Smooth muscle cell (in vitro differentiated cells): Measurements from ENCODE around the gene CLASRP. TPM values are rescaled to one million over a fixed set of nuclear protein-coding genes. Genes with fewer than 3 reads are reported as not detected.

ENCODE experiments used
- DNase-seq: peaks from one replicate; lab custom pipeline; 2025; ENCODE audit not compliant: unreplicated experiment; lab: John Stamatoyannopoulos, UW
- H2AFZ ChIP-seq: fragments of 200-600 bp; sonication (generic); 2 replicates; pipeline ENCODE4 v1.6.0; 2016; ENCODE audit warnings: antibody characterized with exemption, low read depth, mild to moderate bottlenecking
- H3F3A ChIP-seq: fragments of 200-600 bp; sonication (generic); 2 replicates; pipeline ENCODE4 v1.6.0; 2017; ENCODE audit warnings: antibody characterized with exemption, low read depth
- H3K27ac ChIP-seq: fragments of 200-600 bp; sonication (generic); 2 replicates; pipeline ENCODE4 v1.5.1; 2016; ENCODE audit warnings: low read depth, mild to moderate bottlenecking
- H3K27me3 ChIP-seq: fragments of 200-600 bp; sonication (generic); 2 replicates; pipeline ENCODE4 v1.6.1; 2016; ENCODE audit warnings: low read depth, mild to moderate bottlenecking
- H3K36me3 ChIP-seq: fragments of 200-600 bp; sonication (generic); 2 replicates; pipeline ENCODE4 v1.5.1; 2016; ENCODE audit warnings: low read depth
- H3K4me1 ChIP-seq: fragments of 200-600 bp; sonication (generic); 2 replicates; pipeline ENCODE4 v1.5.1; 2016; ENCODE audit warnings: low read depth
- H3K4me2 ChIP-seq: fragments of 200-600 bp; sonication (generic); 2 replicates; pipeline ENCODE4 v1.6.0; 2016; ENCODE audit warnings: mild to moderate bottlenecking
- H3K4me3 ChIP-seq: fragments of 200-600 bp; sonication (generic); 2 replicates; pipeline ENCODE4 v1.5.1; 2016; ENCODE audit warnings: mild to moderate bottlenecking
- H3K79me2 ChIP-seq: fragments of 200-600 bp; sonication (generic); 2 replicates; pipeline ENCODE4 v1.6.0; 2016; ENCODE audit warnings: low read depth, mild to moderate bottlenecking
- H3K9ac ChIP-seq: fragments of 200-600 bp; sonication (generic); 2 replicates; pipeline ENCODE4 v1.6.0; 2016; ENCODE audit warnings: low read depth
- H3K9me3 ChIP-seq: fragments of 200-600 bp; sonication (generic); replicated peaks from 2 replicates; pipeline ENCODE4 v1.5.1; 2016; ENCODE audit warnings: low read depth
- H4K20me1 ChIP-seq: fragments of 200-600 bp; sonication (generic); 2 replicates; pipeline ENCODE4 v1.6.0; 2016; ENCODE audit warnings: low read depth
- CTCF ChIP-seq: fragments of 200-600 bp; sonication (generic); IDR thresholded peaks from 2 replicates; pipeline ENCODE4 v1.5.1; 2017; ENCODE audit warnings: borderline replicate concordance, mild to moderate bottlenecking, antibody characterized with exemption; ENCODE audit not compliant: insufficient read depth, poor library complexity, severe bottlenecking
- WGBS: methylation state at CpG from one replicate; pipeline ENCODE4 v1.1.7; 2016; ENCODE audit warnings: low lambda C conversion rate; 5-methylcytosine and 5-hydroxymethylcytosine counted together
- polyA plus RNA-seq: library from polyadenylated mRNA; unstranded; fragments of >200 nt; fragmentation: Nextera tagmentation; extraction: Ambion mirVana; gene quantifications from 2 replicates; pipeline ENCODE4 v1.2.1, GENCODE V29; 2016
- total RNA-seq: library from RNA; depleted of rRNA; stranded (reverse); fragments of >200 nt; gene quantifications from 2 replicates; pipeline ENCODE4 v1.2.3, GENCODE V29; 2014

The CLASRP gene
- total and polyA plus RNA-seq, 2 experiments from 2014 or later: 24.3 to 34.6 TPM

- H3K27me3 ChIP-seq: no peaks in the 10 kb centered on the region
- 83% methylated on average over 9 of the region's 9 CpGs for WGBS
- no peak overlapping the region for H3K9ac ChIP-seq
- H3F3A ChIP-seq: no peaks in the 10 kb centered on the region
- H3K9me3 ChIP-seq: no peaks in the 10 kb centered on the region
- TF ChIP-seq CTCF: no peak
- H3K4me3 ChIP-seq: no peak overlapping the region
- H3K4me2 ChIP-seq: no peak overlapping the region
- H3K36me3 ChIP-seq: no peaks in the 10 kb centered on the region
- H3K79me2 ChIP-seq: peaks cover 70% of the 10 kb centered on the region
- DNase-seq: no peak
- peaks cover 6% of the 10 kb centered on the region for H3K4me1 ChIP-seq
- no peak overlapping the region for H2AFZ ChIP-seq
- no peak overlapping the region for H3K27ac ChIP-seq
- peaks cover 100% of the 10 kb centered on the region for H4K20me1 ChIP-seq
Measured at GRCh38 chr19:45113628-45114027, 74.8 kb downstream of the CLASRP start.

GRCh38 chr19:45114116-45114515 lies 75.3 kb downstream of the CLASRP start:
- H3K4me3 ChIP-seq: no peak overlapping the region
- H4K20me1 ChIP-seq: peaks cover 100% of the 10 kb centered on the region
- no peaks in the 10 kb centered on the region for H3K9me3 ChIP-seq
- no peaks in the 10 kb centered on the region for H3K36me3 ChIP-seq
- H3F3A ChIP-seq: no peaks in the 10 kb centered on the region
- no peak overlapping the region for H3K27ac ChIP-seq
- H2AFZ ChIP-seq: no peak overlapping the region
- no peak overlapping the region for H3K4me2 ChIP-seq
- H3K27me3 ChIP-seq: no peaks in the 10 kb centered on the region
- DNase-seq: no peak
- WGBS: 99% methylated on average over 4 of the region's 4 CpGs
- H3K79me2 ChIP-seq: peaks cover 69% of the 10 kb centered on the region
- TF ChIP-seq CTCF: no peak
- H3K4me1 ChIP-seq: peaks cover 6% of the 10 kb centered on the region
- H3K9ac ChIP-seq: no peak overlapping the region

- no peak for DNase-seq
- H3K9me3 ChIP-seq: no peaks in the 10 kb centered on the region
- TF ChIP-seq CTCF: no peak
- H3K4me1 ChIP-seq: peaks cover 6% of the 10 kb centered on the region
- no peak overlapping the region for H3K9ac ChIP-seq
- peaks cover 100% of the 10 kb centered on the region for H4K20me1 ChIP-seq
- no peak overlapping the region for H3K4me2 ChIP-seq
- H3K36me3 ChIP-seq: no peaks in the 10 kb centered on the region
- H3K27me3 ChIP-seq: no peaks in the 10 kb centered on the region
- 94% methylated on average over 21 of the region's 21 CpGs for WGBS
- no peak overlapping the region for H3K27ac ChIP-seq
- H3F3A ChIP-seq: no peaks in the 10 kb centered on the region
- peaks cover 66% of the 10 kb centered on the region for H3K79me2 ChIP-seq
- no peak overlapping the region for H3K4me3 ChIP-seq
- H2AFZ ChIP-seq: no peak overlapping the region
Measured at GRCh38 chr19:45115809-45116615, 77.2 kb downstream of the CLASRP start.

GRCh38 chr19:45117167-45117594 lies 78.3 kb downstream of the CLASRP start:
- TF ChIP-seq CTCF: no peak
- 39% methylated on average over 16 of the region's 16 CpGs for WGBS
- H3K27ac ChIP-seq: no peak overlapping the region
- peaks cover 100% of the 10 kb centered on the region for H4K20me1 ChIP-seq
- H3K79me2 ChIP-seq: peaks cover 66% of the 10 kb centered on the region
- H3K4me1 ChIP-seq: peaks cover 6% of the 10 kb centered on the region
- no peaks in the 10 kb centered on the region for H3K27me3 ChIP-seq
- H3K9me3 ChIP-seq: no peaks in the 10 kb centered on the region
- peak overlapping the region; percentile 21 for H3K4me2 ChIP-seq
- H3K36me3 ChIP-seq: no peaks in the 10 kb centered on the region
- no peak overlapping the region for H2AFZ ChIP-seq
- H3K9ac ChIP-seq: no peak overlapping the region
- no peak for DNase-seq
- H3K4me3 ChIP-seq: no peak overlapping the region
- H3F3A ChIP-seq: no peaks in the 10 kb centered on the region
